Cerebellar nuclear complex (tissue), 1 donor: ENCODE results near the gene INSM2.

Source experiments
- DNase-seq, 2 experiments: peaks; one replicate each; lab custom pipeline; 2025; lab: John Stamatoyannopoulos, UW

The INSM2 gene

GRCh38 chr14:35533357-35534207 is at the start of gene INSM2:
INSM2 (plus strand) TSS chr14:35534164; CDS start chr14:35534253, 89 bp downstream.
- peak in 1 of 2 experiments; percentile 26 for DNase-seq

- no peak for DNase-seq
Observed at GRCh38 chr14:35492569-35493014, 41.4 kb upstream of the INSM2 start.

- DNase-seq = no peak
Observed at GRCh38 chr14:35495278-35495677, 38.7 kb upstream of the INSM2 start.

- DNase-seq = no peak
Observed at GRCh38 chr14:35499180-35499579, 34.8 kb upstream of the INSM2 start.

GRCh38 chr14:35503646-35504045 is 30.3 kb upstream of the INSM2 start:
- no peak for DNase-seq

GRCh38 chr14:35504260-35504659 is 29.7 kb upstream of the INSM2 start:
- no peak for DNase-seq

GRCh38 chr14:35506461-35506860 is 27.5 kb upstream of the INSM2 start:
- no peak for DNase-seq

- DNase-seq = no peak
Observed at GRCh38 chr14:35506927-35507326, 27.0 kb upstream of the INSM2 start.

- DNase-seq = no peak
Observed at GRCh38 chr14:35509846-35510245, 24.1 kb upstream of the INSM2 start.

- no peak for DNase-seq
Observed at GRCh38 chr14:35512765-35513164, 21.2 kb upstream of the INSM2 start.

- no peak for DNase-seq
Observed at GRCh38 chr14:35515916-35516315, 18.0 kb upstream of the INSM2 start.

GRCh38 chr14:35519986-35520385 is 14.0 kb upstream of the INSM2 start:
- DNase-seq = no peak

GRCh38 chr14:35525695-35526094 is 8.3 kb upstream of the INSM2 start:
- no peak for DNase-seq

GRCh38 chr14:35526962-35527361 is 7.0 kb upstream of the INSM2 start:
- no peak for DNase-seq

GRCh38 chr14:35531960-35532747 is 1.8 kb upstream of the INSM2 start:
- DNase-seq = no peak

GRCh38 chr14:35532783-35533356 is 1.1 kb upstream of the INSM2 start:
- no peak for DNase-seq

- DNase-seq = no peak
Observed at GRCh38 chr14:35534208-35534872, 376 bp downstream of the INSM2 start.

- no peak for DNase-seq
Observed at GRCh38 chr14:35534873-35535482, 1.0 kb downstream of the INSM2 start.

GRCh38 chr14:35535483-35536112 is 1.6 kb downstream of the INSM2 start:
- DNase-seq = no peak

GRCh38 chr14:35539969-35540368 is 6.0 kb downstream of the INSM2 start:
- DNase-seq = no peak

- no peak for DNase-seq
Observed at GRCh38 chr14:35543006-35543405, 9.0 kb downstream of the INSM2 start.
